HG03095 (cell line): ENCODE measurements around the gene PEDS1.
"Not testable (repeated sequence)": the region's sequence is repeated elsewhere in the genome, so short reads cannot be mapped to it uniquely, and the experiment has no call there.

Experiments
- ATAC-seq: cut with Tn5 transposase; IDR thresholded peaks from one replicate; pipeline ENCODE4 v1.9.1; 2021; ENCODE audit warnings: moderate library complexity; ENCODE audit not compliant: unreplicated experiment

PEDS1 gene

GRCh38 chr20:50115041-50115512, 38.4 kb downstream of the PEDS1 start:
- ATAC-seq = no peak

GRCh38 chr20:50113420-50114224, 39.9 kb downstream of the PEDS1 start:
- ATAC-seq = no peak

GRCh38 chr20:50112512-50113419, 40.8 kb downstream of the PEDS1 start, which contains the start of gene UBE2V1:
TSS of gene UBE2V1 (minus strand) at chr20:50113150. CDS start at chr20:50113128, 22 bp downstream.
- ATAC-seq = peak; percentile 36

- no peak for ATAC-seq
These were observed 41.6 kb downstream of the PEDS1 start for GRCh38 chr20:50111829-50112495.

- no peak for ATAC-seq
These were observed 42.2 kb downstream of the PEDS1 start for GRCh38 chr20:50111120-50111828.

- ATAC-seq = peak; percentile 46
These were observed 43.1 kb downstream of the PEDS1 start for GRCh38 chr20:50110141-50111047.

- ATAC-seq = no peak
These were observed 44.8 kb downstream of the PEDS1 start for GRCh38 chr20:50108556-50109235.

GRCh38 chr20:50107796-50108331, 45.7 kb downstream of the PEDS1 start:
- ATAC-seq = no peak

GRCh38 chr20:50107086-50107660, 46.4 kb downstream of the PEDS1 start:
- ATAC-seq = no peak

- ATAC-seq = not testable (repeated sequence)
These were observed 46.9 kb downstream of the PEDS1 start for GRCh38 chr20:50106669-50107068.
